Stimulated activated CD8-positive, alpha-beta memory T cell treated with anti-CD3 and anti-CD28 coated beads, Interleukin-12 subunit alpha, Interleukin-12 subunit beta, amount 100 ng/mL, for 24 hours (primary cell): Measurements from ENCODE around the gene KIR3DL2.
"Not testable (repeated sequence)": the region's sequence is repeated elsewhere in the genome, so short reads cannot be mapped to it uniquely, and the experiment has no call there.

ENCODE experiments used
- DNase-seq: peaks from one replicate; pipeline ENCODE4 v3.0.0-alpha.2; 2020; ENCODE audit errors: extremely low read depth

Gene KIR3DL2

DNA sequence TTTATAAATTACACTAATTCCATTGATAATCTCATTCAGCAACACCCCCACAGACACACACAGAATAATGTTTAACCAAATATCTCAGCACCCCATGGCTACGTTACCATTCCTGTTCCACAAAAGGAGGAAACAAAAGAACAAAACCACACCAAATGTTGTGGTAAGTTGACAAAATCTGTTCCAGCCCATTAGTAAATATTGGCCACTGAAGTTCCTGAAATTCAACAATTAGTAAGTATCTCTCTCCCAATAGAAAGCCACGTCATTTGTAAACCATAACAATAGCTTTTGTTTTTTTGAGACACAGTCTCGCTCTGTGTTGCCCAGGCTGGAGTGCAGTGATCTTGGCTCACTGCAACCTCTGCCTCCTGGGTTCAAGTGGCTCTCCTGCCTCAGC is 21.5 kb downstream of the KIR3DL2 start:
- DNase-seq = no peak

DNA sequence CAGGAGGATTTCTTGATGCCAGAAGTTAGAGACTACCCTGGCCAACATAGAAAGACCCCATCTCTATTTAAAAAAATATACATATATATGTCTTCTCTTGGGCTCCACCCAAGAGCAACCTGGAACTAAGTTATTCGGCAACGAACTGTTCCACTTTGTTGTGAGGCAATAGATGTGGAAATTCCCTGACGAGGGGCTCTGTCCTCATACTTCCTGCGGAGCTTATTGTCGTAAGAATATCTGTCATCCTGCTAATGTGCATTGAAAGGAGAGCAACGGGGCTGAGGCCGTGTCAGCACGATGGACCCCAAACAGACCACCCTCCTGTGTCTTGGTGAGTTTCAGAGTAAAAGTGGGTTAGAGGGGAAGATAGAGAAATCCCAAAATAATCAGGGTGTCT is 23.7 kb downstream of the KIR3DL2 start, which contains the start of gene FCAR:
TSS of gene FCAR (plus strand) at position 246 of the 400 bp plus-strand sequence. CDS start at position 301, 55 bp downstream.
- no peak for DNase-seq

DNA sequence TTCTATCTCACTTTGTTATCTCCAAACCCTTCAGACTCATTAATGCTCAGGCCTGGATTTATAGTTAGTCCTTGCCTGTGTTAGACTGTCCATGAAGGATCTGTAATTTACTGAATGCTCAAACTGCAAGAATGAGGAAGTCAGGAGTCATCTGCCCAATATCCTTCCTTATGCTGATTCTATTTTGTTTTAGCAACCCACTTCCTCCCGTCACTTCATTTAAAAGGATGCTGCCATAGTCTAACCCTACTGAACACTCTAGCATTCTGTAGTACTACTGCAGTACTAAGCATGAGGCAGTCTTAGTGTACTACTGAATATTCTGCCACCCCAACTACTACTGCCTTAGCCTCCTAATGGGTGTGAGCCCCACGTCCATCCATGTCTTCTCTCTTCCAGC is 25.3 kb downstream of the KIR3DL2 start:
- DNase-seq = no peak

DNA sequence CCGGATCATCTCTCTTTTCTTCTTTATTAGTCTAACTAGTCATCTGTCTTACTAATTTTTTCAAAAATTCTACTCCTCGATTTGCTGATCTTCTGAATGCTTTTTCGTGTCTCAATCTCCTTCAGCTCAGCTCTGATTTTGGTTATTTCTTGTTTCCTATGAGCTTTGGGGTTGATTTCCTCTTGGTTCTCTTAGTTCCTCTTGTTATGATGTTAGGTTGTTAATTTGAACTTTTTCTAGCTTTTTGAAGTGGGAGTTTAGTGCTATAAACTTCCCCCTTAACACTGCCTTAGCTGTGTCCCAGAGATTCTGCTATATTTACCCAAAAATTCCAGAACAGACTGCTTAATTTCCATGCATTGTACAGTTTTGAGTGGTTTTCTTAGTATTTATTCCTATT is 27.2 kb downstream of the KIR3DL2 start:
- DNase-seq = no peak

DNA sequence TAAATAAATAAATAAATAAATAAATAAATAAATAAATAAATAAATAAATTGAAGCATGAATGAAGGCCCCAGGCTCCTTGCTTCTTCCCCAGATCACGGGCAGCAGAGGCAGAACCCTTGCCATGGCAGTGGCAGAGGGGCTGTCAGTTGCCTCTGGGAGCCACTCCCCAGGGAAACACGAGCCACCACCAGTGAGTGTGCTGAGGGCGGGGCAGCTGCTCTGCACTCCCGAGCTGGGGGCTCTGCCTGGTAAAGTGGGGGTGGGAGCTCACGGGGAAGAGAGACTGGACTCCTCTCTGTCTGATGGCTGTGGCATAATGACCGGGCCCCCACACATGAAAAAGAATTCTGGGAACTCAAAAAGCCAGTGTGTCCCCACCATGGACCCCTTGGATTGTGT is 31.6 kb downstream of the KIR3DL2 start:
- DNase-seq = no peak

DNA sequence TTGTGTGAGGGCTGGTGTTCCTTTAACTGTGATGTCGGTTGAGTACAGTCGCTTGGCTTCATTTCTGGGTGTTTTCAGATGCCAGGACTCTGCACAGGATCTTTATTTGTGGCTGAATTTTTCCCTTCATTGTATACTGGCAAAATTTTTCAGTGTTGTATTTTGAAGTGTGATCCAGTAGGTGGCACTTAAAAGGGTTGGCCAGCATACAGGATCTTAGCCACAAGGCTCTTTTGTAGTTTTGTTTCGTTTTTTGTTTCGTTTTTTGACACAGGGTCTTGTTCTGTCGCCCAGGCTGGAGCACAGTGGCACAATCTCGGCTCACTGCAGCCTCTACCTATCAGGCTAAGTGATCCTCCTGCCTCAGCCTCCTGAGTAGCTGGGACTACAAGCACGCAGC is 32.5 kb downstream of the KIR3DL2 start:
- DNase-seq = no peak

DNA sequence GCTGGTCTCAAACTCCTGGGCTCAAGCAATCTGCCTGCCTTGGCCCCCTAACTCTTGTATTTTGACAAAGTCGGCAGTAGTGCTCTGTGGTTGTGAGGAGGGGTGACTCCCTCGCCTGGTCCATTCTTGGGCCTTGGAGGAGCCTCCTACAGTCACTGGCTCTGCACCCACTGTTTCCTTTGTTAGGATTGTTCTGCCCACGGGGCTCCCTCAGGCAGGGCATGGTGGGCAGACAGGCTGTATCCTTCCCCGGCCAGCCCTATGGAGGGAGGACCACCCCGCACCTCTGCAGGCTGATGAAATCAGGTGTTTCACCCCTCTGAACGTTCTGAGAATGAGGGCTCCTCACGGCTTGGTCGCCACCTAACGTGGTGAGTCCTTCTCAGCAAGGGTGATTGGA is 33.0 kb downstream of the KIR3DL2 start:
- no peak for DNase-seq

DNA sequence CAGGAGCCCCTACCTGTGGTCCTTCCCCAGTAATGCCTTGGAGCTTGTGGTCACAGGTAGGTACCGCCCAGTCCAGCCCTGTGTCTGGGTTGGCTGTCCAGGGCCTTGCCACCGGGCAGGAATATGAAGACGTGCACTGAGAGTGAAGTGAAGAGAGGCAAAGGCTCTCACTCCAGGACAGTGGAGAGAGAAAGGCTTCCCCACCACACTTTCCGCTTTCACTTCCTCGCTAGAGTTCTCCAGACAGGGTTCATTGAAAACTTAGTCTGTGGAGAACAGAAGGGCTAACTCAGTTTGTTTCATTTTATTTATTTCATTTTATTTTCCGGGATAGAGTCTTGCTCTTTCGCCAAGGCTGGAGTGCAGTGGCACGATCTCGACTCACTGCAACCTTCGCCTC is 38.0 kb downstream of the KIR3DL2 start:
- DNase-seq = no peak

DNA sequence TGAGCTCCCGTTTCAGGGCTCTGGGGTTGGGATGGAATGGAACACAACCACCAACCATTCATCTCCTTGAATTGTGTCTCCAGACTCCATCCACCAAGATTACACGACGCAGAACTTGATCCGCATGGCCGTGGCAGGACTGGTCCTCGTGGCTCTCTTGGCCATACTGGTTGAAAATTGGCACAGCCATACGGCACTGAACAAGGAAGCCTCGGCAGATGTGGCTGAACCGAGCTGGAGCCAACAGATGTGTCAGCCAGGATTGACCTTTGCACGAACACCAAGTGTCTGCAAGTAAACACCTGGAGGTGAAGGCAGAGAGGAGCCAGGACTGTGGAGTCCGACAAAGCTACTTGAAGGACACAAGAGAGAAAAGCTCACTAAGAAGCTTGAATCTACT is 39.3 kb downstream of the KIR3DL2 start:
- no peak for DNase-seq

DNA sequence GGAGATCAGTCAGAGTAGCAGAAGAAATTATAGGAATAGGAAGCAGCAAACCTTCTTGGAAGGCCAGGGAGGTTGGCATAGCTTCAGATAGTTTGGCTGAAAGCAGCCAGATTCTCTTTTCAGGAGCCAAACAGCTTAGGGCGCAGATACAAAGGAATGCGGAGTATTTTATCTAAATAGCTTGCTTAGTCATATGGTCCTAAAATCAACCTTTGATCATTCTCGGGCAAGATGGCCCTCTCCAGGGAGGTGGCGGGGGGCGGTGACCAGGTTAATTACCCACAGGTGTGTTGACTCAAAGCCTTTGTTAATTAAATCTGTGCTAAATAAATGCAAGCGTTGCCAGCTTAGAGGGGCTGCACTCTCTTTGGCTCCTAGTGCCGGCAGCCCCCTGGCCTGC is 43.2 kb downstream of the KIR3DL2 start:
- DNase-seq = no peak

DNA sequence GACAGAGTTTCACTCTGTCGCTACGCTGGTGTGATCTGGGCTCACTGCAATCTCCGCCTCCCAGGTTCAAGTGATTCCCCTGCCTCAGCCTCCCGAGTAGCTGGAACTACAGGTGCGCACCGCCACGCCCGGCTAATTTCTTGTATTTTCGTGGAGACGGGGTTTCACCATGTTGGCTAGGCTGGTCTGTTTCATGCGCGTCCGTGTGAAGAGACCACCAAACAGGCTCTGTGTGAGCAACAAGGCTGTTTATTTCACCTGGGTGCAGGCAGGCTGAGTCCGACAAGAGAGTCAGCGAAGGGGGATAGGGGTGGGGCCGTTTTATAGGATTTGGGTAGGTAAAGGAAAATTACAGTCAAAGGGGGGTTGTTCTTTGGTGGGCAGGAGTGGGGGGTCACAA is 43.9 kb downstream of the KIR3DL2 start:
- not testable (repeated sequence) for DNase-seq

DNA sequence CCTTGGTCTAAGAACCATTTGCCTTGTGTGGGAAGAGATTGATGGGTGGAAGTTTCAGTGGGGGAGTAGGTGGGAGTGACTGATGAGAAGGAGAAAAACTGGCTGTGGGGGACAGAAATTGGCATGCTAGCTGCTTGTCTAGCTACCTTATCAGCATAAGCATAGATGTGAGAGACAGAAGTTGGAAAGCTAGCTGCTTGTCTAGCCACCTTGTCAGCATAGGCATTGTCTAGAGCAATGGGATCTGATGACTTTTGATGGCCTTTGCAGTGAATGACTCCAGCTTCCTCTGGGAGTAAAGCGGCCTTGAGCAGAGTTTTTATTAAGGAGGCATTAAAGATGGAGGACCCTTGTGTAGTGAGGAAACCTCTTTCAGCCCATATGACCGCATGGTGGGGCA is 45.8 kb downstream of the KIR3DL2 start:
- DNase-seq = no peak

DNA sequence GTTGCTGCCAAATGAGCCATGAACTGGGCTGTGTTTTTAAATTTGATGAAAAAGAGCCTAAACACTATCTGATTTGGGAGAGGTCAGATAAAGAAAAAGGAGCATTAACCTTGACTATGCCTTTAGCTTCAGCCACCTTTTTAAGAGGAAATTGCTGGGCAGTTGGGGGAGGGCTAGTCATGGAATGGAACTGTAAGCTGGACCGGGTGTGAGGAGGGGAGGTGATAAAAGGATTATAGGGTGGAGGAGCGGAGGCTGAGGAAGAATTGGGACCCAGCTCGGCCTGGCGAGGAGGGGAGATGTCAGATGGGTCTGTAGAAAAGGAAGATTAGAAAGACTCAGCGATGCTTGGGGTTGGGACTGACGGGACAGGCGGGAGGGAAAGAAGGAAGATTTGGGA is 48.4 kb downstream of the KIR3DL2 start:
- DNase-seq = not testable (repeated sequence)

DNA sequence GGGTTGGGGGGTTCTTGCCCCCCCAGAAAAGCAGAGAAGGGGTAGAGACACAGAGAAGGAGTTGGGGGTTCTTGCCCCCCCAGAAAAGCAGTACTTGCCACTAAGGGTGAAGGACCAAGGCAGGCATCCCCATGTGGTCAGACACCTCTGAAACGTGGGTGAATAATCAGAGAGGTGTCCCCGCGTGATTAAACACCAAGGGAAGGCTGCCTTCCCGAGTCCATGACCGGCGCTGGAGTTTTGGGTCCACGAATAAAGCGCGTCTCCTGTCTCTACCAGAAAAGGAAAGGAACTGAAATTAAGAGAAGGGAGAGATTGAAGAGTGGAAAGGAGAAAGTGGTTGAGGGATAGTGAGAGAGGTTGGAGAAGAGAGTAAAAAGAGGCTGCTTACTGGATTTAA is 49.4 kb downstream of the KIR3DL2 start:
- not testable (repeated sequence) for DNase-seq

DNA sequence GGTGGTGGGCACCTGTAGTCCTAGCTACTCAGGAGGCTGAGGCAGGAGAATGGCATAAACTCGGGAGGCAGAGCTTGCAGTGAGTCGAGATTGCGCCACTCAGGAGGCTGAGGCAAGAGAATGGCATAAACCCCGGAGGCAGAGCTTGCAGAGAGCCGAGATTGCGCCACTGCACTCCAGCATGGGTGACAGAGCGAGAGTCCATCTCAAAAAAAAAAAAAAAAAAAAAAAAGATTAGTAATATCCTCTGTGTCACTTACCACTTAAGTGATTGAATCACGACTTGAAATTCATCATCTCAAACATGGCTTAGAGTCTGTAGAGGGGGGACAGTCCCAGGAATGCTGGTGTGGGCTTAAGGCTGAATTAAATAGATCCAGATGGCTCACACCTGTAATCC is 50.9 kb downstream of the KIR3DL2 start:
- not testable (repeated sequence) for DNase-seq

DNA sequence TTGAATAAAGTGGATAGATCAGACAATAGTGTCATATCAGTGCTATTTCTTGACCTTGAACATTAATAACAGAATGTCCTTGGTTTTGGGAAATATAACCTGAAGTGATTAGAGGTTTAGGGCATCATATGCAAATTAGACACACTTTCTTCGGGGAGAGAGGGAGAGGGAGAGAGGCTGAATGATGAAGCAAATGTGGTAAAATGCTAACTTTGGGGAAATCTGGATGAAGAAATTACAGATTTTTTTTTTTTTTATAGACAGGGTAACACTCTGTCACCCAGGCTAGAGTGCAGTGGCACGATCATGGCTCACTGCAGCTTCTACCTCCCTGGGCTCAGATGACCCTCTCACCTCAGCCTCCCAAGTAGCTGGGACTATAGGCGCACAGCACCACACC is 51.8 kb downstream of the KIR3DL2 start:
- no peak for DNase-seq

DNA sequence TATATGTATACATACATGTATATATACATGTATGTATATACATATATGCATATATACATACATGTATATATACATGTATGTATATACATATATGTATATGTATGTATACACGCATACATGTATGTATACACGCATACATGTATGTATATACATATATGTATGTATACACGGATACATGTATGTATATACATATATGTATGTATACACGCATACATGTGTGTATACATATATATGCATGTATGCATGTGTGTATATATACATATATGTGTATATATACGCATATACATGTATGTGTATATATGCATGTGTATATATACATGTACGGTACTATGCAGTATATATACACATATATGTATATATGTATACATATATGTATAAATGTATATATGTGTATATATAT is 53.1 kb downstream of the KIR3DL2 start:
- DNase-seq = no peak

DNA sequence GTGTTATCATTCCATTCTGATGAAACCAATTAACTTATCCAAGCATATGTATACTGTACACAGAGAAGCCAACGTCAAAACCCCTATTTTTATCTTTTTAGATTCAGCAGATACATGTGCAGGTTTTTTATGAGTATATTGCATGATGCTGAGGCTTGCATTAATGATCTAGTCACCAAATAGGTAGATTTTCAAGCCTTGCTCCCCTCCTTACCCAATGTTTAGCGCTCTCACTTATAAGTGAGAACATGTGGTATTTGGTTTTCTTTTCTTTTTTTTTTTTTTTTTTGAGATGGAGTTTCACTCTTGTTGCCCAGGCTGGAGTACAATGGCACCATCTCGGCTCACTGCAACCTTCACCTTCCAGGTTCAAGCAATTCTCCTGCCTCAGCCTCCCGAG is 54.0 kb downstream of the KIR3DL2 start:
- DNase-seq = not testable (repeated sequence)

DNA sequence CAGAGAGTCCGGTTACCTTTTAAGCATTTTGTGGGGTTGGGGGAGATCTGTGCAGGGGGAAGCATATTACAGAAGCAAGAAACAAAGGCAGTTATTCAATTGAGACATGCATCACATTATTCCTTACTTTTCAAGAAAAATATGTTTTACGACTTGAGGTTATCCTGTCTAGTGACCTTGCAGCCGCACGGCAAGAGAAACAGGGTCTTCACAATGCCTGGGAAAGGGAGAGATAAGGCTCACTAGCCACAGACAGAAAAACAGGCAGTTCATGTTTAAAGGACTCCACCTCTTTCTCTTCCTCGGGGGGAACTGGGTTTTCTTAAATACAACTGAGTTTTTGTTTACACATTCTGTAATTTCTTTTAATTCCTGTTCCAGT is 55.2 kb downstream of the KIR3DL2 start:
- no peak for DNase-seq

DNA sequence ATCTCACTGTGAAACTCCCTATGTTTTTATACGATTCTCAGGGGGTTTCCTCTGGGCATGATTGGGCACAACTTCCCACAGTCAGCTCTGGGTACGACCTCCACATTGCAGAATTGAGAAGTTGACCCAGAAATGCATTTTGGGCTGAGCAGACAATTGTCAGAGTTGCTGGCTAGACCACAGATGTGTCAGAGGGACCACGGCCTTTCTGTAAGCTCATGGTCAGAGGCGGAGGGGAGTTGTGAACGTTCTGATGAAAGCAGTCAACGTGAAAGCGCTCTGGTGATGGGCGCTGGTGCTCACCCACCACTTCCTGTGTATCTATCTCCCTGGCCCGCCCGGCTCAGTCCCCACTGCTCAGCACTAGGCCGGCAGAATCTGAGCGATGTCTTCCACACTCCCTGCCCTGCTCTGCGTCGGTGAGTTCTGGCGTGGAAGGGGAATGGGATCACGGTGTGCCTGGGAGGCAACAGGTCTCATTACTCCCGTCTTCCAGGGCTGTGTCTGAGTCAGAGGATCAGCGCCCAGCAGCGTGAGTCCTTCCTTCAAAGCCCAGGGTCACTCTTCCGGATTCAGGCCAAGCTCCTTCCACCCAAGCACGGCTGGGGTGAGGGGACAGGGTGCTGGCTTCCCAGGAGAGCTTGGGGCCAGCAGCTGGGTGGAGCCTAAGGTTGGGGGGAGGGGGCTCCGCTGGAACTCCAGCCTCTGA is 55.7 kb downstream of the KIR3DL2 start, which contains the start of gene NCR1:
TSS of gene NCR1 (plus strand) at position 346 of the 709 bp plus-strand sequence. CDS start at position 386, 40 bp downstream.
- DNase-seq = no peak

DNA sequence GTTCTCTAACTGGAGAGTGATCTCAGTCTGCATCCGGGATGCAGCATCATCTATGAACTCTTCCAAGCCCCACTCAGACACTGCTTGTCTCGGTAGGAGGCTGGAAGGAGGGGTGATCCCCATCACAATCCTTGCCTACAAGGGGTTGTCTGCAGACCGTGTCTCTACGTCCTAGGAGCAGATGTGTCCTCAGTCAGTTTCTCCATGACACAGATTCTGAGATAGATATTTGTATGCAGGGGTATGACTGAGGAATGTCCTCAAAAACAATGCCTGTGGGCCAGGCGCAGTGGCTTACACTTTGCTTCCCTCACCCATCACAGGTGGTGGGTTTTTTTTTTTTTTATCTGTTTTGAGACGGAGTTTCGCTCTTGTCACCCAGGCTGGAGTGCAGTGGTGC is 56.6 kb downstream of the KIR3DL2 start:
- no peak for DNase-seq

DNA sequence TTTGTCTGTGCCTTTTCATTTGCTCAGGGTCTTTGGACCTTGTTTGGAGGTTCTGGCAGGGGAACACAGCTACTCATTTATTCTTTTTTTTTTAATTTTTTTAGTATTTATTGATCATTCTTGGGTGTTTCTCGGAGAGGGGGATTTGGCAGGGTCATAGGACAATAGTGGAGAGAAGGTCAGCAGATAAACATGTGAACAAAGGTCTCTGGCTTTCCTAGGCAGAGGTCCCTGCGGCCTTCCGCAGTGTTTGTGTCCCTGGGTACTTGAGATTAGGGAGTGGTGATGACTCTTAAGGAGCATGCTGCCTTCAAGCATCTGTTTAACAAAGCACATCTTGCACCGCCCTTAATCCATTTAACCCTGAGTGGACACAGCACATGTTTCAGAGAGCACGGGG is 57.7 kb downstream of the KIR3DL2 start:
- not testable (repeated sequence) for DNase-seq
